D341Med (cell line): ENCODE results near the gene MRPL40.
"Not testable (repeated sequence)": the region's sequence is repeated elsewhere in the genome, so short reads cannot be mapped to it uniquely, and the experiment has no call there.

Experiments
- DNase-seq: peaks from one replicate; pipeline ENCODE4 v3.0.0; 2012; ENCODE audit warnings: low spot score

The MRPL40 gene

GRCh38 chr22:19407649-19408606 is 24.4 kb upstream of the MRPL40 start:
- DNase-seq: peak; percentile 40

GRCh38 chr22:19410941-19411689 is 21.2 kb upstream of the MRPL40 start:
- no peak for DNase-seq

- no peak for DNase-seq
Measured at GRCh38 chr22:19411690-19412045, 20.7 kb upstream of the MRPL40 start.

- DNase-seq: no peak
Measured at GRCh38 chr22:19412478-19412877, 19.9 kb upstream of the MRPL40 start.

- DNase-seq: no peak
Measured at GRCh38 chr22:19412923-19413322, 19.4 kb upstream of the MRPL40 start.

GRCh38 chr22:19419086-19419463 is 13.3 kb upstream of the MRPL40 start:
- DNase-seq: no peak

GRCh38 chr22:19419464-19420178 is 12.7 kb upstream of the MRPL40 start:
- DNase-seq: no peak

- DNase-seq: no peak
Measured at GRCh38 chr22:19420321-19420720, 12.0 kb upstream of the MRPL40 start.

GRCh38 chr22:19422440-19423301 is 9.7 kb upstream of the MRPL40 start:
- DNase-seq: no peak

GRCh38 chr22:19424186-19424500 is 8.2 kb upstream of the MRPL40 start:
- DNase-seq: no peak

GRCh38 chr22:19429950-19430889 is 2.1 kb upstream of the MRPL40 start:
- no peak for DNase-seq

GRCh38 chr22:19430890-19431541 is 1.3 kb upstream of the MRPL40 start:
- DNase-seq: peak; percentile 55

GRCh38 chr22:19431649-19432132 is 654 bp upstream of the MRPL40 start, which contains the start of gene HIRA:
Gene HIRA (minus strand): TSS chr22:19431733. CDS start chr22:19431476, 257 bp downstream.
- DNase-seq: peak; percentile 89

GRCh38 chr22:19434401-19434800 is 2.1 kb downstream of the MRPL40 start:
- no peak for DNase-seq

- DNase-seq: no peak
Measured at GRCh38 chr22:19434829-19435580, 2.7 kb downstream of the MRPL40 start.

- not testable (repeated sequence) for DNase-seq
Measured at GRCh38 chr22:19436444-19437161, 4.3 kb downstream of the MRPL40 start.

GRCh38 chr22:19438298-19438697 is 6.0 kb downstream of the MRPL40 start:
- no peak for DNase-seq
